Progenitor cell of endocrine pancreas (in vitro differentiated cells): Measurements from ENCODE around the gene ZRANB1. TPM values are rescaled to one million over a fixed set of nuclear protein-coding genes. Genes with fewer than 3 reads are reported as not detected.

Source experiments
- DNase-seq: peaks from one replicate; pipeline ENCODE4 v3.0.0; 2021; ENCODE audit warnings: low spot score; ENCODE audit not compliant: unreplicated experiment
- H3K27ac Mint-ChIP-seq: 2 replicates; pipeline ENCODE4 v1.8.0; 2021; ENCODE audit warnings: mild to moderate bottlenecking, moderate library complexity, mixed read lengths
- H3K27me3 Mint-ChIP-seq: 2 replicates; pipeline ENCODE4 v1.8.0; 2021; ENCODE audit warnings: mixed read lengths
- H3K36me3 Mint-ChIP-seq: 2 replicates; pipeline ENCODE4 v1.8.0; 2022; ENCODE audit warnings: mixed read lengths; ENCODE audit not compliant: insufficient read depth
- H3K4me1 Mint-ChIP-seq: 2 replicates; pipeline ENCODE4 v1.8.0; 2021; ENCODE audit warnings: low read depth, mixed read lengths
- H3K4me3 Mint-ChIP-seq: 2 replicates; pipeline ENCODE4 v1.8.0; 2021; ENCODE audit warnings: low read depth, mild to moderate bottlenecking, moderate library complexity, mixed read lengths
- H3K9me3 Mint-ChIP-seq: 2 replicates; pipeline ENCODE4 v1.8.0; 2021; ENCODE audit warnings: low read depth, mixed read lengths
- CTCF ChIP-seq: fragments of 200-600 bp; sonication (generic); IDR thresholded peaks from one replicate; pipeline ENCODE4 v1.5.0; 2021; ENCODE audit warnings: antibody characterized with exemption, mild to moderate bottlenecking; ENCODE audit not compliant: unreplicated experiment
- total RNA-seq: library from RNA; stranded (reverse); gene quantifications from 2 replicates; pipeline ENCODE4 v1.2.1, GENCODE V29; 2021

Gene ZRANB1
- total RNA-seq, 1 donor from 2014 or later: 31.1 TPM

- Mint-ChIP-seq H3K4me3 (no peak overlapping the region), H3K27ac (peak overlapping the region; percentile 41), H3K4me1 (peaks cover 11% of the 10 kb centered on the region), H3K36me3 (peaks cover 14% of the 10 kb centered on the region), H3K27me3 (no peaks in the 10 kb centered on the region), H3K9me3 (peaks cover 8% of the 10 kb centered on the region)
- no peak for DNase-seq
- no peak for TF ChIP-seq CTCF
Observed at GRCh38 chr10:124935946-124936345, 6.0 kb upstream of the ZRANB1 start.

GRCh38 chr10:124936813-124937212 lies 5.1 kb upstream of the ZRANB1 start:
- no peak for DNase-seq
- H3K4me1 Mint-ChIP-seq: peaks cover 11% of the 10 kb centered on the region
- H3K36me3 Mint-ChIP-seq: peaks cover 10% of the 10 kb centered on the region
- no peaks in the 10 kb centered on the region for H3K27me3 Mint-ChIP-seq
- TF ChIP-seq CTCF: no peak
- no peak overlapping the region for H3K27ac Mint-ChIP-seq
- H3K4me3 Mint-ChIP-seq: no peak overlapping the region
- H3K9me3 Mint-ChIP-seq: peaks cover 5% of the 10 kb centered on the region

- Mint-ChIP-seq H3K36me3 (peaks cover 5% of the 10 kb centered on the region), H3K27ac (no peak overlapping the region), H3K4me1 (peaks cover 12% of the 10 kb centered on the region), H3K27me3 (no peaks in the 10 kb centered on the region), H3K9me3 (no peaks in the 10 kb centered on the region), H3K4me3 (no peak overlapping the region)
- no peak for TF ChIP-seq CTCF
- no peak for DNase-seq
Observed at GRCh38 chr10:124939290-124939689, 2.6 kb upstream of the ZRANB1 start.

GRCh38 chr10:124942317-124943169 lies 620 bp downstream of the ZRANB1 start:
- Mint-ChIP-seq H3K4me1 (peaks cover 13% of the 10 kb centered on the region), H3K27me3 (no peaks in the 10 kb centered on the region), H3K9me3 (no peaks in the 10 kb centered on the region), H3K27ac (no peak overlapping the region), H3K4me3 (no peak overlapping the region), H3K36me3 (peaks cover 3% of the 10 kb centered on the region)
- no peak for DNase-seq
- TF ChIP-seq CTCF: no peak

- TF ChIP-seq CTCF: no peak
Observed at GRCh38 chr10:124943301-124944092, 1.6 kb downstream of the ZRANB1 start.

More at GRCh38 chr10:124943301-124944092, 1.6 kb downstream of the ZRANB1 start:
- H3K27ac Mint-ChIP-seq: no peak overlapping the region
- peaks cover 15% of the 10 kb centered on the region for H3K4me1 Mint-ChIP-seq
- H3K27me3 Mint-ChIP-seq: no peaks in the 10 kb centered on the region
- no peak for DNase-seq
- H3K9me3 Mint-ChIP-seq: no peaks in the 10 kb centered on the region
- H3K36me3 Mint-ChIP-seq: peaks cover 3% of the 10 kb centered on the region
- H3K4me3 Mint-ChIP-seq: no peak overlapping the region
